HCEC 1CT (cell line): ENCODE data around the gene USO1.

Source experiments
- DNase-seq: peaks from one replicate; pipeline ENCODE4 v3.0.0-alpha.2; 2017

The USO1 gene

GRCh38 chr4:75844151-75844662, 119.8 kb downstream of the USO1 start:
- DNase-seq: peak; percentile 94

GRCh38 chr4:75845992-75846391, 121.6 kb downstream of the USO1 start:
- no peak for DNase-seq

- peak; percentile 79 for DNase-seq
Observed at GRCh38 chr4:75848171-75848760, 123.9 kb downstream of the USO1 start.

- peak; percentile 67 for DNase-seq
Observed at GRCh38 chr4:75848891-75849290, 124.5 kb downstream of the USO1 start.

GRCh38 chr4:75849461-75849860, 125.1 kb downstream of the USO1 start:
- DNase-seq: no peak

- no peak for DNase-seq
Observed at GRCh38 chr4:75858721-75859120, 134.3 kb downstream of the USO1 start.

GRCh38 chr4:75860606-75861005, 136.2 kb downstream of the USO1 start:
- DNase-seq: no peak
